ENCODE results near the gene MAD1L1. TPM values are rescaled to one million over a fixed set of nuclear protein-coding genes. Genes with fewer than 3 reads are reported as not detected.

MAD1L1 gene
- total RNA-seq, 6 experiments from 2014 or later = 15.1 to 37.4 (median 20.5) TPM

DNA sequence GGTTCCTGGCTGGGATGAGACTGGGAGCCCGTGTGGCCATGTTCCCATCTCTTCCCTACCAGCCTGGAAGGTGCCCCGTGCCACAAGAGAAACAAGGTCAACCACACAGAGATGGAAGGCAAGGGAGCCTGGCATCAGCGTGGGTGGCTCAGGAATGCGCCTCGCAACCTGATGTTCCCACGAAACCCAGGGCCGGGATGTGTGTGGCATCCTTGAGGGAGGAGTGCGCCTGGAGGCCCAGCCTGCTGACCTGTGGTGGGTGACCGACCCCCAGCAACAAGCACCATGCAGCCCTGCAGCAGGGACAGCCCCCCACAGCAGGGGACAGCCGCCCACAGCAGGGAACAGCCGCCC, 295.5 kb downstream of the MAD1L1 start:
- no peaks in the 10 kb centered on the region for H3K27me3 ChIP-seq
- intact Hi-C loops (cut with DNase I) = no loop called here
- WGBS (ENCODE audit: insufficient coverage, low coverage, low lambda C conversion rate, missing lambda C conversion rate) = 73% methylated on average over 2 of the region's 11 CpGs
- no peak overlapping the region for H3K27ac ChIP-seq
- ATAC-seq = no peak
- no peaks in the 10 kb centered on the region for H3K36me3 ChIP-seq
- H3K4me3 ChIP-seq = no peak overlapping the region
- DNase-seq = peak in 2 of 3 donors; percentile 12 to 21
- no peak for TF ChIP-seq POLR2A (IDR thresholded peaks at IDR 0.05)
- no peaks in the 10 kb centered on the region for H3K4me1 ChIP-seq
- no peaks in the 10 kb centered on the region for H3K9me3 ChIP-seq

DNA sequence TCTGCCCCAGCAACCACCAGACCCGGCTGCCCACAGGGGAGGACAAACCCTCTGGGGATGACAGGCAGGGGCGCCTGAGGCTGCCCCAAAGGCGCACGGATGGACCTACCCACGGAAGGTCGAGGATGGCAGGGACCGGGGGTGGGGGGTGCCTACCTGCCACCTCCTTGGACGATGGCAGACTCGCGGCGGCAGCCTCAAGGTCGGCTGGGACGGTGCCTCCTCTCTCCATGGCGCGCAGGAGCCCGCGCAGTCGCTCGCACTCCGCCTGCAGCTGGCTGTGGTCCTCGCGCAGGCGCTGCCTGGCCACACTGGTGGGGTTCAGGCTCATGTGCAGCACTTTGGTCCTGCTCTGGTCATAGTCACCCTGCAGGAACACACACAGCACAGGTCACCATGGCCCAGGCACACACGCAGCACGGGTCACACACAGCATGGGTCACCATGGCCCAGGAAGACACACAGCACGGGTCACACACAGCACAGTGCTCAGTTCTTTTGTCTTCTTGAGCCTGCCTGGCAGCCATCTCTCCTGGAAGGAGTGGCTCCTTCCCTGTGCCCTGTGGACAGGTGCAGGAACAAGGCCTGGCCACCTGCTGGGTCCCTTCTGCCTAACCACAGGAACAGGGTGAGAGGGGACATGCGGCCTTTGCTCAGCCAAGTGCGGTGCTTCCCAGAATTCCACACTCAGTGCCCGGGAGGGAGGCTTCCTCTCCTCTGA, 296.1 kb downstream of the MAD1L1 start:
- 86% methylated on average over 3 of the region's 29 CpGs for WGBS (ENCODE audit: insufficient coverage, low coverage, low lambda C conversion rate, missing lambda C conversion rate)
- DNase-seq = peak in 2 of 3 donors; percentile 16 to 46
- no peak for TF ChIP-seq POLR2A (IDR thresholded peaks at IDR 0.05)
- TF ChIP-seq, protein P1, sequence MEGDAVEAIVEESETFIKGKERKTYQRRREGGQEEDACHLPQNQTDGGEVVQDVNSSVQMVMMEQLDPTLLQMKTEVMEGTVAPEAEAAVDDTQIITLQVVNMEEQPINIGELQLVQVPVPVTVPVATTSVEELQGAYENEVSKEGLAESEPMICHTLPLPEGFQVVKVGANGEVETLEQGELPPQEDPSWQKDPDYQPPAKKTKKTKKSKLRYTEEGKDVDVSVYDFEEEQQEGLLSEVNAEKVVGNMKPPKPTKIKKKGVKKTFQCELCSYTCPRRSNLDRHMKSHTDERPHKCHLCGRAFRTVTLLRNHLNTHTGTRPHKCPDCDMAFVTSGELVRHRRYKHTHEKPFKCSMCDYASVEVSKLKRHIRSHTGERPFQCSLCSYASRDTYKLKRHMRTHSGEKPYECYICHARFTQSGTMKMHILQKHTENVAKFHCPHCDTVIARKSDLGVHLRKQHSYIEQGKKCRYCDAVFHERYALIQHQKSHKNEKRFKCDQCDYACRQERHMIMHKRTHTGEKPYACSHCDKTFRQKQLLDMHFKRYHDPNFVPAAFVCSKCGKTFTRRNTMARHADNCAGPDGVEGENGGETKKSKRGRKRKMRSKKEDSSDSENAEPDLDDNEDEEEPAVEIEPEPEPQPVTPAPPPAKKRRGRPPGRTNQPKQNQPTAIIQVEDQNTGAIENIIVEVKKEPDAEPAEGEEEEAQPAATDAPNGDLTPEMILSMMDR (IDR thresholded peaks at IDR 0.05) = no peak
- H3K9me3 ChIP-seq = no peaks in the 10 kb centered on the region
- no peak overlapping the region for H3K4me3 ChIP-seq
- H3K27ac ChIP-seq = no peak overlapping the region
- no peak for ATAC-seq
- no peaks in the 10 kb centered on the region for H3K36me3 ChIP-seq
- intact Hi-C loops (cut with DNase I) = no loop called here
- no peaks in the 10 kb centered on the region for H3K4me1 ChIP-seq
- no peaks in the 10 kb centered on the region for H3K27me3 ChIP-seq

DNA sequence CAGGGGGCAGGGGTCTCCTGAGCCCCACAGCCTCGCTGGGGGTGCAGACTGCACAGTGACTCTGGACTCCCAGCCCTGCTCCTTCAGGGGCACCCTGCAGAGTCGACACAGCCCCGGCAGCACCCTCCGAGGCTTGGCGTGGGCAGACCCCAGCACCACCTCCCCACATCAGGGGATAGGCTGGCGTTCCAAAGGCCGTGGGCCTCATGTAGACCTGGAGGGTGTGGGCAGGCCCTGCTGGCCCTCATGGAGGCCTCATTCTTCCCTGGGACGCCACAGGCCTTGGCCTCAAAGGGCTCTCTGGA, 296.8 kb downstream of the MAD1L1 start:
- 93% methylated on average over 3 of the region's 8 CpGs for WGBS (ENCODE audit: insufficient coverage, low coverage, low lambda C conversion rate, missing lambda C conversion rate)
- Histone ChIP-seq H3K27me3 (no peaks in the 10 kb centered on the region), H3K9me3 (no peaks in the 10 kb centered on the region), H3K27ac (no peak overlapping the region), H3K4me3 (no peak overlapping the region), H3K4me1 (no peaks in the 10 kb centered on the region), H3K36me3 (no peaks in the 10 kb centered on the region)
- no peak for ATAC-seq
- no peak for TF ChIP-seq POLR2A (IDR thresholded peaks at IDR 0.05)
- TF ChIP-seq, protein P1 (IDR thresholded peaks at IDR 0.05) = no peak
- intact Hi-C loops (cut with DNase I) = no loop called here
- peak in 2 of 3 donors; percentile 9 to 39 for DNase-seq

DNA sequence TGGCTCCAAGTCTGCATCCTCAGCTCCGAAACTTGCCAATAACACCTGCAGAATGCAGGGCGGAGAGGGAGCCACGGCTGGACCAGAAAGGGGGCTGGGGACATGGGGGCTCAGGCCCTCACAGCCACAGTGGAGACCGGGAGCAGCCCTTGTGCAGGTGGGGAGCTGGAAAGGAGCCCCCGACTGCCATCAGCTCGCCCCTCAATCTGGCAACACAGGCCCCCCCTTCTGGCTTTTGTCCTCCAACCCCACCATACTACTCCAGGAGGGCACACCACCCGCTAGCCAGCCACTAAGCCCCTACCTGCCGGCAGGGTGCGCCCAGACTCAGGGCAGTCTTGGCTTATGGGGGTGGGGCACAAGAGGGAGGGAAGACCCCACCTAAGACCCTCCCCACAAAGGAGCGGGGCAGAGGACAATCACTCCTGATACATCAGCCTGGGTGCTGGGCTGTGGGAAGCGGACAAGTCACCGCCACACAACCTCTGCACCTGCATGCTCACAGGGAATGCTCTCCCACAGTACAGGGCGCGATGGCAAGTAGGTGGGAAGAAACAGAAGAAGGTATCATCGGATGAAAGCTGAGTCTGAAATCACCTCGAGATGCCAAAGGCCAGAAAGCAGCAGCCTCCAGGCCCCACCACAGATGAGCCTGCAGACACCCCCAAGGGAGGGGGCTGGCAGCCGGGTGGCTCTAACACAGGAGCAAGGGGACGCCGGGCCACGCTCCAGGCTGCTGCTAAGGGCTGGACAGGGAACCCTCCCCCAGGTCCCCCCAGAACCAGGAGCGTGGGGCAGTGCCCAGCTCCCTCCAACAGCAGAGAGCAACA, 297.4 kb downstream of the MAD1L1 start:
- Histone ChIP-seq H3K4me1 (no peaks in the 10 kb centered on the region), H3K27ac (no peak overlapping the region), H3K9me3 (no peaks in the 10 kb centered on the region), H3K27me3 (no peaks in the 10 kb centered on the region), H3K36me3 (no peaks in the 10 kb centered on the region), H3K4me3 (no peak overlapping the region)
- TF ChIP-seq, protein P1 (IDR thresholded peaks at IDR 0.05) = no peak
- TF ChIP-seq POLR2A (IDR thresholded peaks at IDR 0.05) = no peak
- ATAC-seq (no peak), DNase-seq (peak in 1 of 3 donors; percentile 22)
- WGBS (ENCODE audit: insufficient coverage, low coverage, low lambda C conversion rate, missing lambda C conversion rate) = no CpG with 5 or more reads among the region's 21 CpGs
- intact Hi-C loops (cut with DNase I) = no loop called here

DNA sequence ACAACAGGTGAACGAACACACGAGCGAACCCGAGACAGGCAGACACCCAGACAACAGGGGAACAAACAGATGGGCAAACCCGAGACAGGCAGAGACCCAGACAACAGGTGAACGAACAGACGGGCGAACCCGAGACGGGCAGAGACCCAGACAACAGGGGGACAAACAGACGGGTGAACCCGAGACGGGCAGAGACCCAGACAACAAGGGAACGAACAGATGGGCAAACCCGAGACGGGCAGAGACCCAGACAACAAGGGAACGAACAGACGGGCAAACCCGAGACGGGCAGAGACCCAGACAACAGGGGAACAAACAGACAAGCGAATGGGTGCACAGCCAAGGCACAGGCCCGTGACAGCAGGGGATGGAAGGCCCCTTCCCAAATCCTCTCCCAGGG, 298.0 kb downstream of the MAD1L1 start:
- no peaks in the 10 kb centered on the region for H3K4me1 ChIP-seq
- H3K27ac ChIP-seq = no peak overlapping the region
- no peak for DNase-seq
- WGBS (ENCODE audit: insufficient coverage, low coverage, low lambda C conversion rate, missing lambda C conversion rate) = 93% methylated on average over 16 of the region's 22 CpGs
- TF ChIP-seq, protein P1 (IDR thresholded peaks at IDR 0.05) = no peak
- no peak for TF ChIP-seq POLR2A (IDR thresholded peaks at IDR 0.05)
- ATAC-seq = no peak
- no peak overlapping the region for H3K4me3 ChIP-seq
- no peaks in the 10 kb centered on the region for H3K36me3 ChIP-seq
- no peaks in the 10 kb centered on the region for H3K27me3 ChIP-seq
- H3K9me3 ChIP-seq = no peaks in the 10 kb centered on the region
- intact Hi-C loops (cut with DNase I) = no loop called here
